SW 1271 (cell line): Measurements from ENCODE around the gene HOXA2.

ENCODE experiments used
- DNase-seq, 2 experiments: peaks; one replicate each; lab custom pipeline; 2025; lab: John Stamatoyannopoulos, UW

The HOXA2 gene

GRCh38 chr7:27124902-27125689, 22.6 kb upstream of the HOXA2 start:
- no peak for DNase-seq

GRCh38 chr7:27124096-27124901, 21.8 kb upstream of the HOXA2 start:
- DNase-seq, result no peak

DNA sequence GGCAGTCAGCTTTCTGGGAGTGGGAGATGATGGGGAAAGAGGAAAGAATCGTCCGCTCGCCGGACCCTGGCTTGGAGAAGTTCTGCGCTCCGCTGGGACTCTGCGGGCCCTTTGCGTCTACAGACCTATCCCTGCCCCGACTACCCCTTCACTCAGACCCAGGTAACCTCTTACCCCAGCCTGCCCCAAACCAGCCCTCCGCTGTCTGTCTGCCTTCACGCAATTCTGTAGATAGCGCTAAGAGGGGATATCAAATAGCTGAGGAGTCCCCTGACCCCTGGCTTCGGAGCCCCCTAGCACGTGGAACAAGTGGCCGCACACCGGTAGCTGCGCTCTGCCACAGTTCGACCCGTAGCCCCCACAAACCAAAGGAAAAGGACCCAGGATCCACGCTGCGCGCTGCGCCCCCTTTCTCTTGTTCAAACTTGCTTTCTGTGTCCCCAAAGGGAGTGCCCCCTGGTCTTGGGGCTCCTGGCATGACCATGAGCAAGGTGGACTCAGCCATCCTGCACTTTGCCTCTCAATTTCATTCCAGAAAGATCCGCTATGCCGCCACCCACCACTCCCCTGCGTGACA, 21.1 kb upstream of the HOXA2 start:
- DNase-seq, result no peak

- no peak for DNase-seq
Measured at GRCh38 chr7:27123007-27123476, 20.6 kb upstream of the HOXA2 start.

- no peak for DNase-seq
Measured at GRCh38 chr7:27122077-27122910, 19.8 kb upstream of the HOXA2 start.

DNA sequence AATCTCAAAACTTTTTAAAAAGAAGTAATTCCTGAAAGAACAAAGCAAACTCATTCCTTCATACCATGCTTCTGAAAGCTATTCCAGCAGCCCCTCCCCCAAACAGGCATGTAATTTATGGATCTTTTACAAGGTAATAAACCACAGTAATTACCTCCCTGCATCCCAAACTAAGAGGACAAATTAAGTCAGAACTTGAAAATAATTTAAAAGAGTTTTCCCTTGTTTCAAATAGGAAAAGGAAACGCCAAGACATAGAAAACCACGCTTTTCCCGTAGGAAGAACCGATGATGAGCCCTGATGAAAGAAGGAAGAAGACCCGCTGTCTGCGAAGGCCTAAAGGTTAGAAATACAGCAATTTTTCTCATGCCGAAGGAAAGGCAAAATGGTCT, 19.2 kb upstream of the HOXA2 start:
- no peak for DNase-seq

DNA sequence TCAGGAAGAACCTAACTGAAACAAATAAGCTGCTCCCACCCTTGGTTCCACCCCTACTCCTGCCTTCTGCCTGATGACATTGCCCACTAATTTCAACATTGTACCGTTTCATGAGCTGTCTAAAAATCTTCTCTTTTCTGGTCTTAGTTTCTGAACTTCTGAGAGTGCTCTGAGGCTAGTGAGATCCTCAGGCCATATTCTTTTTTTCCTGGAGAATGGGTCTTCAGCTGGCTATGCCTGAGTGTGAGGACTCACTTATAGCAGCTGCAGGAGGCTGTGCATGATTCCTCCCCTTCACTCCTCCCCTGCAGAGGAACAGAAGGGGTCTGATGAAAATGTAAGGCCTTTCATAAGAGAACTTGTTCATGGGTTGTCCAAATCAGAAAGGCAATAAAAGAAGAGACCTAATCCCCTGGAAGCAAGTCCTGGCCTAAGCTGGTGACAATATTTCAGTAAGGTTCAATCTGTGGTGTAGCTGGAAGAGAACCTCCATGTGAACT, 17.0 kb upstream of the HOXA2 start:
- no peak for DNase-seq

DNA sequence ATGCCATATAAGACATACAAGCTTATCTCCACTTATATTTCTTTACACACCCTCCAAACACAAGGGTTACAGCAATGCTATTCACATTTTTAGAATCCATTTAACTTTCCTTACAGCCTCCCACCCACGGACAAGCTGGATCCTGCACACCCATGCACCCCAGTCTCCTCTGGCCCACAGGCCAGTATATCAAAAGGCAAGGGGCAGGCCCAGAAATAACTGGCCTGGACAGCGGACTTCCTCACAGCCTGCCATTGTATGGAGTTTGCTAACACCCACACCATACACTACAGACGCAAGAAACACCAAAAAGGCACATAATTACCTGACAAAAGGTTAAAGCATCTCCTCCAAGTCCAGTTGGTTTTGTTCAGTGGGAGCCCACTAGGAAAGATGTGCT, 16.1 kb upstream of the HOXA2 start:
- no peak for DNase-seq

GRCh38 chr7:27117887-27118491, 15.5 kb upstream of the HOXA2 start:
- DNase-seq, result no peak

DNA sequence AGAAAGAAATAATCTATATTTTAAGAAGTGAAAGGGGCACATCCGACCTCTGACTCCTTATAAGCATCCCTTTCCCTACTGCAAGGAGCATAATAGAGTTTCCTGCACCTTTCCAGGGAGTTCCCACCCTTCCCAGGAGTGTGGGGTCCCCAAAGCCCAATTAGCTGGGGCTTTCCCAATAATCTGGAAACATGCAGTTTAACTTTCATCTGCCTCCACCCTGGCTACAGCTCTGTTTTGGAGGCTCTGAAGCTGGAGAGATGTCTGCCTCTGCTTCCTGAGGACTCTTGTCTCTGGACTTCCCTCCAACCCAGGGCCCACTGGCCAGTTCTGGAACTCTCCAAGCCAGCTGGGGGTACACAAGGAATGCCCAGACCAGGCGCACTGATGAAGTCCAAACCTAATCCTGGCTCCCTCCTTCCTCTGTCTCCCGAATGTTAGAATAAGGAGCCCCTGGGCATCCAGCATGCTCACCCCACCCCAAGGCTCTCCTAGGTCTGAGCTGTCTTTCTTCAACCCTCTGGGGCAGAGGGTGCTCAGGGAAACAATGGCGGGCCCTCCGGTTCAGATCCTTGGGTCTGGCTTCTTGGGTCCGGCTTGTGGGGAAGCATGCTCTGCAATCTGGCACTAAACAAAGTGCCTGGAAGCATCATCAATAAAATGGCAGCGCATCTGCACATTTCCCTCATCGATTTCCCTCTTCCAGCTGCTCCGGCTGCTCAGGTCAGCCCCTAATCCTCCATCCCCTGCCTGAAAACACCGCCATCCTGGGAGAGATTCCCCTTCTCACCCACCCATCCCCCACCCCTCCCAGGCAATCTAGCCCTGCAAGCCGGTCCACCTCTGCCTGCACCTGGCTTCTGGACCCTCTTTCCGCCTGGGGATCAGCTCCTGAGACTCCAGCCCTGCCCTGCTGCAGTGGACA, 14.7 kb upstream of the HOXA2 start:
- DNase-seq, result no peak

DNA sequence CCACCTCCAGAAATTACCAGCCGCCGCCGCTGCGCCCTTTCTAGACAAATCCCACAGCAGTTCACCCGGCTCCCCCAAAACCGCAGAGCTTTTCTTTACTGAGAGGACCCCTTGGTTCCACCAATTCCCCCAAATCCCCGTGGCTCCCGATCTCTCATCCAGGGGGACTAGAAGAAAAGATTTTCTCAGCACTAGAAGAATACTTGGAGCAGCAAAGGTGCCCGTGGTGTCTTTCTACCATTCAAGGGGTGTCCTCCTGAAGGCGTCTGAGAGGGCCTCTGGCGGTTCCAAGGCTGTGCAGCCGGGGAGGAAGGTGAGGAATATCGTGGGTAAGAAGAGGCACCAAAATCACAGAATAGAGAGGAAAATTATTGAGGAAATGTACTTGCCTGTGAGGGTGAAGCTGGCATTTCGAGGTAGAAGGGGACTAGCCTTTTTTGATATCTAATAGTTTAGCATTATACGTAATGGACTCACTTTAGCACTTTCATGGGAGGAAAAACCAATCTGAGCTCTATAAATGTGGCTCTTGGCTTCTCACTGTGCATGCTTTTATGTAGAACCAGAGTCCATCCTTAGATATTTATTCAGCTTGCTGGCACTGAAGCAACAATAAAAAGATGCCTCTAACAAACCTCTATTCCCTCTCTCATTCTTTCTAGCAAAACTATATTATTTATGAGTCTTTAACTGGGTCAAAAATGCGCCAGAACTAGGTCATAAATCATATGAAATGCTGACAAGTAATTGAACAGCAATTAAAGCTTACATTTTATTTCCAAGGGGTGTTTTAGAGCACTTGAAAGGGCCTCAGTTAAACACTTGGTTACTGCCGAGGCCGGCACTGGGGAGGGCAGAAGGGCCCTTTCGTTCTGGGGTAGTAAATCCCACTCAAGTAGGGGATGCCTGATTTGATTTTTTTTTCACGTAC, 13.8 kb upstream of the HOXA2 start:
- no peak for DNase-seq

- no peak for DNase-seq
Measured at GRCh38 chr7:27115221-27116026, 12.9 kb upstream of the HOXA2 start.

- DNase-seq, result no peak
Measured at GRCh38 chr7:27114881-27115220, 12.4 kb upstream of the HOXA2 start.

DNA sequence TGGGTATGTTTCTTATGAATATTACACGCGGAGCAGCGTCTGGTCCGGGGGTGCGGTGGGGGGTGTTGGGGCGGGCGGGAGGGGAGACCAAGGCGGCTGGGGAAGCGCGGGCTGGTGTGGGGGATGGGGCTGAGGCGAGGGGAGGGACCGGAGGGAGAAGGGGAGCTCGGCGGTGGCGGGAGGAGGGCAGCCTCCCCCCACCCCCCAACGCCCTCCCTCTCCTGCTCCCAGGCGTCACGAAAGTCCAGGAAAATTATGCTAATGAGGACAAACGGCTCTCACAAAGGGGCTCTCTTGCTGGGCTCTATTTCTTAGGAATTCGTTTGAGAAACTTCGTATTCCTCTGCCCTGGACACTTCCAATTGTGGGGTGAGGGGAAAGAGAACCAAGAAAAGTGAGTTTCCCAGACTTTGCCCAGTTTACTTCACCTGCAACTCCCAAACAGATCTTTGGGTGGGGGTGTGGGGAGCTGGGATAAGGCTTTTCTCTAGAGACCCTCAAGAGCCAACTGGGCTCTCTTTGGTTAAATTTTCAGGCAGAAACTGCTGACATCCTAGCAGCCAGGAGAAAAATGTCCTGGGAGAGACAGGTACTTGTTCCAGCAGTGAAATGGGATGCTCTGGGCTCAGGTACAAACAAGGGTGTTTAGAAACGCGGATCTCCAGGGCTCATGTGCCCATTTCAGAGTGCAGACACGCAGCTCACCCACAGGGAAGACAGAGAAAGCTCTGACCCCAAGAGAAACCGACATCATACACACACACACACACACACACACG, 11.7 kb upstream of the HOXA2 start:
- peak in 1 of 2 experiments; percentile 43 for DNase-seq

- DNase-seq, result peak in 1 of 2 experiments; percentile 41
Measured at GRCh38 chr7:27112955-27113949, 10.8 kb upstream of the HOXA2 start.

DNA sequence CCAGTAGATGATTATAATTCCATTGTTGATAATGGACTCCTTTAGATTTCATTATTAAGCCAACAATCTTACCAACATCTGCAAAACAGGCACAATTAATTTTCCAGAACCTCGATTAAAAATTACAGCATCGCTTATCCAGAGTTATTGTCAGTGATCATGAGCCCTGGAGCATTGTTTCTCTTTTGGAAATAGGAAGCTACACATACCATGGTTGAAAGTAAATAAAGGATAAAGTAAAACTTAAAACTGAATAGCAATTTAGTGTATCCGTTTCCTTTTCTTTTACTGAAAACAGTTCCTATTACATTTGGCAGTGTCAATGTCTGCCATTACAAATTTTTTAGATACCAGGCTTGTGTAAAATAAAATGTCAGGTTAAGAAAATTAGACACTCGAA, 9.9 kb upstream of the HOXA2 start:
- DNase-seq, result no peak
